ENCODE results near the gene IDI2.
"Not testable (repeated sequence)": the region's sequence is repeated elsewhere in the genome, so short reads cannot be mapped to it uniquely, and the experiment has no call there.

Gene IDI2

DNA sequence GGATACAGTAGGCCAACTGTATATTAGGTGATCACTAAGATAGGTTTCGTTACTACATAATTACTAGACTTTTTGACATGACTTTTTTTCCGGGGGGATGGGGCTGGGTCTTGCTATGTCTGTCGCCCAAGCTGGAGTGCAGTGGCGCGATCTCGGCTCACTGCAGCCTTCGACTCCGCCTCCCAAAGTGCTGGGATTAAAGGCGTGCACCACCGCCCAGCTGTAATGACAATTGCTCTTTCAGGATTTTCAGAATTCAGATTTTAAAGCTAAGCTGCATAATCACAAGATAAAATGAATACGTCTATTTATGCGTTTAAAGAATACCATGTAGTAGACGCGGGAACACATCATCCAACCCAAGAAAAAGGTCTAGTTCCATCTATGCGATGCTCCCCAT, 22.3 kb upstream of the IDI2 start:
- peak; percentile 20 for DNase-seq (ENCODE audit: low spot score)

DNA sequence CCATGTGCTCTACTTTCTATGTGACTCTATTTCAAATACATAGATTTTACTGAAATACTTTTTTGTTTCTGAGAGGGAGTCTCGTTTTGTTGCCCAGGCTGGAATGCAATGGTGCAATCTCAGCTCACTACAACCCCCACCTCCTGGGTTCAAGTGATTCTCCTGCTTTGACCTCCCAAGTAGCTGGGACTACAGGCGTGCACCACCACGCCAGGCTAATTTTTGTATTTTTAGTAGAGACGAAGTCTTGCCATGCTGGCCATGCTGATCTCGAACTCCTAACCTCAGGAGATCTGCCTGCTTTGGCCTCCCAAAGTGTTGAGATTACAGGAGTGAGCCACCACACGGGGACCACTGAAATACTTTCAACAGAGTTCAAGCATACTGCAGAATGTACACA, 19.8 kb upstream of the IDI2 start:
- DNase-seq (ENCODE audit: low spot score) = no peak

DNA sequence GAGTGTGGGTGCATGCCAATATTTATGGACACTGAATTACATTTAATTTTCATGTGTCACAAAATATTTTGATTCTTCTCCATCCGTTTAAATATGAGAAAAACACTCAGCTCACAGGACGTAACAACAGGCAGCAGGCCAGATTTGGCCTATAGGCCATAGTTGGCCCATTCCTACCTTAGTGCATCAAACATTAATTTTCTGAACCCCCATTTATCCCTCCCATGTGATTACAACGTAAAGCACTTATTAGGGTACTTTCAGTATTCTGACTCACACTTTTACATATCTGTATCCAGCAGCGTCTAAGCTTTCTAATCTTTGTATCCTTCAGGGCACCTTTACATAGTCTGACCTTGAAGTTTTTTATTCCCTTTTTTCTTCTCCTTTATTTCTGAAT, 19.3 kb upstream of the IDI2 start:
- DNase-seq (ENCODE audit: low spot score) = no peak

DNA sequence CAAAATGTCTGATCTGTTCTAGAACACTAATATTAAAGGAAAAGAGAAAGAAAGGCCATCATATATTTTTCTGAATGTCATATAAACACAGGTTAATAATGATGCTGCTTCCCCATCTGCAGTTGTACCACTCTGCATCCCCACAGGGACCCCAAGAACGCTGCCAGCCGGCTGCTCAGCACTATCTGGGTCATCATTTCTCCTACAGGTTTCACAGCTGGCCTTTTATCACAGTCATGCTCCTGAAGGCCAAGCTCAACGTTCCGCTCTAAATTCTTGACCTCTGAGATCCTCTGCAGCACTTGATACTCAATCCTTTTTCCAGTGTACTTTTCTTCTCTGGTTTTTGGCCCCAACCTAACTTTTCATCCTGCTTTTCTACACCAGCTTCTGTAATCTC, 18.5 kb upstream of the IDI2 start:
- DNase-seq (ENCODE audit: low spot score) = no peak

DNA sequence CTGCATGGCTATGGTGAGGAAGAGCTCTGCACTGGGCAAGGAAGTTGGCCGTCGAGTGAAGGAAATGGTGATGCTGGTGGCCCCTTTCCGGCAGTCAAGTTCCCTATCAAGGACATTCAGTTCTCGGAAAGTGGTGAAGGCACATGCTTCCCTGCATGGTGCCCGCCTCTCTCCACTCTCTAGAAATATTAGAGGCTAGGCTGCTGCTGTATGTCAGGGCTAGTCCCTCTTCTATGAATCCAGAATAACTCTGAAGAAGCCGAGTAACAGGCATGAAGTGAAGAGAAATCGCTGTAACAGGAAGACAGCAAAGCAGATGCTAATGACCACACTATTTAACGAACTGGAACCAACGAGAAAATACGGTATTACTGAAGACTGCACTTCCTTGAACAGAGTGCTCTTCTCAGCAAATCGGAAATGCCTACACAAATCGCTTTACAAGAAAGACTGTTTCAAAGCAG, 17.9 kb upstream of the IDI2 start:
- peak; percentile 26 for DNase-seq (ENCODE audit: low spot score)

DNA sequence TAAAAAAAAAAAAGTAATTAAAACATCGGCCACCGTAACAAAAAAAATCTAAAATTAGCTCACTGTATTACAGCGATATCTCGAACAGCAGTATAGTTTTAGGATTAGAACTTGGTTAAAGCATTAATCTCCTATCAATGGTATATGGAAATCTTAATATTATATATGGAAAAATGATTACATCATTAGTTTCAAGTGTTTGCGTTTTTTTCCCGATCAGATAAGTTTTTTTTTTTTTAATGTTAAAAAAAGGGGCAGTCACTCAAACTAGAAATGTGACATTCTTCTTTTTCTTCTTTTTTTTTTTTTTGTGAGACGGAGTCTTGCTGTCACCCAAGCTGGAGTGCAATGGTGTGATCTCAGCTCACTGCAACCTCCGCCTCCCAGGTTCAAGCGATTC, 15.9 kb upstream of the IDI2 start:
- DNase-seq (ENCODE audit: low spot score) = no peak

DNA sequence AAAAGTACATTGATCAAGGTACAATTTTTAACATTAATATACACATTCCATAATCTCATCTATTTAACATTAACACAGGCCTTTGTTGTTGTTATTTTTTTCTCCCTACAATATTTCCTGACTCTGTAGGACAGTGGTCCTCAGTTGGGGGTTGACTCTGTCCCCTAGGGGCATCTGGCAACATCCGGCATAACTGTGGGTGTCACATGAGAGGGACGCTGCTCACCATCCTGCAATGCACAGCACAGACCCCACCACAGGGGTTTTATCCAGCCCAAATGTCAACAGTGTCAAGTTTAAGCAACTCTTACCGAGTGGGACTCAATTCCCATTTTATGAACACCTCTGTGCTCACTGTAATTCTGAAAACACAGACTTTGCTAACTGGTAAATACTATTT, 14.5 kb upstream of the IDI2 start:
- no peak for DNase-seq (ENCODE audit: low spot score)

DNA sequence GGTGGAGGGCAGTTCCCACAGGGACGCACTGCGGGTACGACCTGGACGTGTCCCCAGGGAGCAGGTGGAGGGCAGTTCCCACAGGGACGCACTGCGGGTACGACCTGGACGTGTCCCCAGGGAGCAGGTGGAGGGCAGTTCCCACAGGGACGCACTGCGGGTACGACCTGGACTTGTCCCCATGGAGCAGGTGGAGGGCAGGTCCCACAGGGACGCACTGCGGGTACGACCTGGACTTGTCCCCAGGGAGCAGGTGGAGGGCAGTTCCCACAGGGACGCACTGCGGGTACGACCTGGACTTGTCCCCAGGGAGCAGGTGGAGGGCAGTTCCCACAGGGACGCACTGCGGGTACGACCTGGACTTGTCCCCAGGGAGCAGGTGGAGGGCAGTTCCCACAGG, 13.1 kb upstream of the IDI2 start:
- not testable (repeated sequence) for DNase-seq (ENCODE audit: low spot score)

DNA sequence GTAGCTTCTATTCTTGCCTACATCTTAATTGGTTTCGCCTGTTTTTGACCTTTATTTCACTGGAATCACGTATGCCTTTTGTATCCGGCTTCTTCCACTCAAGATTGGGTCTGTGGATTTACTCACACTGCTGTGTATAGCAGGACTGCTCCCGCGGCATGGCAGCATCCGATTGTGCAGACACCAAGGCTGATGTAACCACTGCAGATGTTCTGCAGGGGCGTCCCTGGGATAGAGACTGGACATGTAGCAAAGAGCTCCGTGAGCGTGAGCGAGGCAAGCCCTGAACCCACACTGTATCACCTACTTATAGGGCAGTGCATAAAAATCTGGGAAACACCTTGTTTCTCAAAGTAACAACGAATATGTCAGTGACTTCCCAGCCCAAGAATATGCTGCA, 11.4 kb upstream of the IDI2 start:
- no peak for DNase-seq (ENCODE audit: low spot score)

DNA sequence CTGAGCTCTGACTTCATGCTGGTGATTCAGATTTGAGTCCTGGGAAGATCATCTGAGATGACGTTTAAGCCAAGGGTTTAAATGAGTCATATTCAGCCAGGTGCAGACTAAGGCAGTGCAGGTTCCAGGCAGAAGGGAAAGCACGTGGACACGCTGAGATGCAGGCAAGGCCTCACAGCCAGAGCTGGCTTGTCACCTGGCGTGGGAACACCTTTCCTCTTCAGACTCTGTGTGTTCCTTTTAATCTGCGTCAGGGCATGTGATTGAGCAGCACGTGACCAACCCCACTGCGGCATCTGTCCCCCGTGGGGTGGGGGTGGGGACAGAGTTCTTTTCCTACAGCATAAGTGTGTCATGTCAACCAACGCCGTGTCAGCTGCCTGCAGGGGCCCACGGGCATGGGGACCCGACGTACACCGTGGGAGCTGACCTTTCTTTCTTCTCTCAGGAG, 10.7 kb upstream of the IDI2 start:
- no peak for DNase-seq (ENCODE audit: low spot score)

DNA sequence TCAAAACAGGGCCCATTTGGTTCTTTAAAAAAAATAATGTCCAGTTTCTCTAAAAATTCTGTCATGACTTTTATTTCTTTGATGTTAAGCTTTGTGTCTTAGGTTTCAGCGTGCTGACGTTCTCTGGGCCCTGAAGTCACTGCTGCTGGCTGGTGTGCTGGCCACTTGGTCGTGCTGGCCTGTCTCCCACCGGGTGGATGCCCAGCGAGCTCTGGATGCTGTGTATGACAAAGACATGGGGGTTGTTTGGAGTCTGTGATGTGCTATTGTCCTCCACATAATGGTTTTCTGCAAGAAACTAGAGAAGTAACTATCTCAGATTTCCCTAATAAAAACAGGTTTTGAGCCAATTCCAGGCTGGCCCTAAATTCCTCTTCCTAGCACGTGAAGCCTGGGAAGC, 9.5 kb upstream of the IDI2 start:
- DNase-seq (ENCODE audit: low spot score) = no peak

DNA sequence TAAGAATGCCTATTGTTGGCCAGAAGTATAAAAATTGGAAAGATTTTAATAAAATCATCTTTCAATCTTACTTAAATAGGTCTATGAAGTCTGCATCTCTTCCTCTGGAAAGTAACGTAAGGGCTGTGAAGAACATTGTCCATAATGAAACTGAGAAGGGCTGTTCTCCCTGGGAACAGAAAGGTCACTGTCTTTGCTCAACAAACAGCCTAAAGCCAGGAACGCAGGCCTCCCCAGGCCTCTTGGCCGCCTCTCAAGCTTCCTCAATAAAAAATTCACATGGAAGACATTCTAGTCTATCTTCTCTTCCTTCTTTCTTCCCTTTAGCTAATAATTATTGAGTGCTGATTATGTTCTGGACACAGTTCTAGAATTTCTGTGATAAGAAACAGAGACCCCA, 9.1 kb upstream of the IDI2 start:
- no peak for DNase-seq (ENCODE audit: low spot score)

DNA sequence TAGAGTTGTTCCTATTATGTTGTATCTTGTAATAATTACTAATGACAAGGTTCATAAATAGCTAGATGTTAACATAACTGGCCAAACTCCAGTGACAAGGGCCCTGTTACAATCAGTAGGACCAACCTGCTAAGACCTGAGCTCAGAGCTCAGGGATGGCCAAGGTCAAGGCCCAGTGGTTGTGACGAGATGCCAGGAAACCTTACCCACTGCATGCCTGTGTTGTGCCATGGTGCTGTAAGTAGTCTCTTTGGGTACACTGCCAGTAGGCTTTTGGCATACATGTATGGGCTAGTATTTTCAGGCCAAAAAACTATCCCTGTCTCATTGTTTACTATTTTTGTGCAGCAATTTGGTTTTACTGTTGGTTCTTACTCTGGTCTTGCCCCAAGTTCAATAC, 7.9 kb upstream of the IDI2 start:
- no peak for DNase-seq (ENCODE audit: low spot score)

DNA sequence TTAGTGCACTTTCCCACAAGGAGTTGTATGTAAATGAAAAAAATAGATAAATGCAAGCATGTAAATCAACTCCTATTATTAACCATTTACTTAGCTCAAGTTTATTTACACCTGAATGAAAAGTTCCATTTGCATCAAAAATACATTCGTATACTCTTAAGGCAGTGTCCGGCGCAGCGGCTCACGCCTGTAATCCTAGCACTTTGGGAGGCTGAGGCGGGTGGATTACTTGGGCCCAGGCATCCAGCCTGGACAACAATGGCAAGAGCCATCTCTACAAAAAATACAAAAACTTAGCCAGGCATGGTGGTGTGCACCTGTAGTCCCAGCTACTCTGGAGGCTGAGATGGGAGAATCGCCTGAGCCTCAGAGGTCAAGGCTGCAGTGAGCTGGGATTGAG, 4.2 kb upstream of the IDI2 start:
- no peak for DNase-seq (ENCODE audit: low spot score)

DNA sequence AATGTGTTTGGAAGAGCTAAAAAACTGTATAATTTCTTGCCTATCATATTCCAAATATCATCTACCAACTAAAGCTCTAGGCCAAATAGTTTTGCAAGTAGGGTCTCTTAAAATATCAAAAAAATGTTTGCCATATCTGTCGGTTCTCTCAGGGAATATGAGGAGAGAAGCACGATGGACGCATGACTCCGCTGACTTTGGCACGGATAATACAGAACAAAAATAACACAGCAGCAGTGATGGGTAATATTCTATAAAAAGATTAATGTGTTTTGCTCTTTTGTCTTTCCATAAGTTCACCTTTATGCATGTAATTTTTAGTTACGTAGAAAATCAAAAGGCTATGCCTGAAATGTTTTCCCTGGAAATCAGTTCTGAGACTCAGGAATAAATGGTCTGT, 919 bp upstream of the IDI2 start:
- no peak for DNase-seq (ENCODE audit: low spot score)

DNA sequence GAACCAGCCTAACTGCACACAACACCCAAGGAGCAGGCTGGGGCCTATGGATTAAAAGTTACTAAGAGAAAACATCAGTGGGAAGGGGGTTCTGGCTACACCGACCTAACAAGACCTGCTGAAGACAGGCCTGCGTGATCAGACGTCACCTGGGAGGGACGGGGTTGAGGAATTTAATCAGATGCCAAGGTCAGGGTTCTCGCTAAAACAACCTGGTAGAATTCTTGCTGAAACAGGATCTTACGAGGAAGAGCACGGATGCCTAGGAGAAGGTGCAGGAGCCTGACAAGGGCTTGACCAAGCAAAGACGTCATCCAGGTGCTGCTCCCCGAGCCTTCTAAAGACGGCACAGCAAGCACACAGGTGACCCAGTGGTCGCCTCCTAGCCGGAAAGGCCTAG, 1.6 kb downstream of the IDI2 start:
- no peak for DNase-seq (ENCODE audit: low spot score)

DNA sequence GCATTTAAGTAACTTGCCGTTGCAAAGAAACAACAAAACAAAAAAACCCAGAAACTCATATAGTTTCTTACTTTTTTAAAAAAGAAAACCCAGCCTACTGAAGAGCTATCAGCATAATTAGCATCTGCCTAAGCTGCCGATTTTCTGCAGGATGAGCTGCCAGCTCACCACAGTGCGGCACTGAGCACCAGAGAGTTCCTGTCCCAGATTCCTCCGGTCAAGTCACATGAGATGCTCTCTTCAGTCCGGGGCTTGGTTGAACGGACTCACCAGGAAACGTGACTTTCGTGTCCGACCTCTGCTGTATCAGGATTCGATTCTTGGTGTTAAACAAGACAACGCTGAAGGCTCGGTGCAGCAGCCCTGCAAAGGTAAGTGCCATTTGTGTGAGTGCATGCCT, 3.2 kb downstream of the IDI2 start:
- no peak for DNase-seq (ENCODE audit: low spot score)

DNA sequence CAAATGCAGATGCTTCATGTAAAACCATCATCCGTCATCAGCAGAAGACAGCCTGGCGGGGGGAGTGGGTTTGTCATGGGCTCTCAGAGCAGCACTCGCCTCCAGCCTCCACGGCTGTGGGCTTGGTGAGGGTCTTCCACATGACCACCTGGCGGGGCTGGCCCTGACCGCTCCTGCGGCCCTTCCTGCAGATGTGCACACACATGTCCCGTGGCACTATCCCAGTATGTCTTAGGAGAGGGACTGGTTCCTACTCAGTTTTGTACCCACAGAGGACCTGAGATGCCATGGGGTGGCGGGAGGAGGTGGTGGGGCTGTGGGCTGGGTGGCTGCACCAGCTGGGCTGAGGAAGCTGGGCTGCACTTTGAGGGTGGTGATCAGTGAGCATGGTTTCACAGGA, 4.7 kb downstream of the IDI2 start:
- DNase-seq (ENCODE audit: low spot score) = no peak

DNA sequence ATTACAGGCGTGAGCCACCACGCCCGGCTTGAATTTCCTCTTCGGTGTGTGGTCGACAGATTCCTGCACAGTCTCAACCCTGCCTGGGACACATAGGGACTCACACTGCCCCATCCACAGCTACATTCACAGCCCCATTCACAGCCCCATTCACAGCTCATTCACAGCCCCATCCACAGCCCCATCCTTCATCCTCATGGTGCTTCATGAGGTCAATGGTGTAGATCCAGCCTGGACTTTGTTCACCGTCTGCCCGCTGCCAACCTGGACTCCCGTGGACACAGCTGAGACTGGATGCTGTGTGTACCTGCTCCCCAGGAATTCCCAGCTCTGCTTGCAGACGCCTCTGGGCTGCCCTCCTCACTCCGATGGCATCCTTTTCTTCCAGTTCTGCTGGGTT, 5.2 kb downstream of the IDI2 start:
- DNase-seq (ENCODE audit: low spot score) = no peak

DNA sequence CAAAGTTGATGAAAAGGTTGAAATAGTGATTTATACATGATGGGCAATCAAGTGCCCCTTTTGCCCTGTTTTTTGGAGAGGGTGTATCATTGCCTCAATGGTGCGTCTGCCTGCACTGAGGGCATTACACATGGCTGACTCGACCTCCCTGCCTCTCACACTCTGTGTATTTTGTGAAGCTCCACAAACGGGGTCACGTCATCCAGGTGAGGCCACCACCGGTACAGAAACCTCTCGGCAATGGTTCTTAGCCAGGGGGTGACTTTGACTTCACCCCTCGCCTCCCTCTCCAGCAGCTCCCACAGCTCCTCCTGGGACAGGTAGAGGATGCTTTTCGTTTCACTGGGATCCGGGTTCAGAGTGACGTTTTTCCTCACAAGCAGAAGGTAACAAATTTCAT, 6.3 kb downstream of the IDI2 start:
- DNase-seq (ENCODE audit: low spot score) = no peak

DNA sequence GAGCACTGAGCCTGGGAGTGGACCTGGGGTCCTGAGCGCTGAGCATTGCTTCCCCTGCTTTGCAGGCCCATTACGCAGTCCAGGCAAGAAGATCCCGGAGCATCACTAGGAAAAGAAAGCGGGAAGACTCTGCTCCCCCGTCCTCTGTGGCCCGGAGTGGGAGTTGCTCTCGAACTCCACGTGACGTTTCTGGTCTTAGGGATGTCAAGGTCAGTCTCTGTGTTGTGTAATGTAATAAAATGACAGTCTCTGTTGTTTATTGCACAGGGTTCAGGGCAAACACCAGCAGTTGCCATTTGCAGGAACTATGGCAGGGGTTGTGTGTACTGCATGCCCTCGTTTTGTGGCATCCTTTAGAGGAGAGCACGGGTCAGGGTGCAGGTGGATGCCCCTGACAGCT, 10.0 kb downstream of the IDI2 start:
- no peak for DNase-seq (ENCODE audit: low spot score)

DNA sequence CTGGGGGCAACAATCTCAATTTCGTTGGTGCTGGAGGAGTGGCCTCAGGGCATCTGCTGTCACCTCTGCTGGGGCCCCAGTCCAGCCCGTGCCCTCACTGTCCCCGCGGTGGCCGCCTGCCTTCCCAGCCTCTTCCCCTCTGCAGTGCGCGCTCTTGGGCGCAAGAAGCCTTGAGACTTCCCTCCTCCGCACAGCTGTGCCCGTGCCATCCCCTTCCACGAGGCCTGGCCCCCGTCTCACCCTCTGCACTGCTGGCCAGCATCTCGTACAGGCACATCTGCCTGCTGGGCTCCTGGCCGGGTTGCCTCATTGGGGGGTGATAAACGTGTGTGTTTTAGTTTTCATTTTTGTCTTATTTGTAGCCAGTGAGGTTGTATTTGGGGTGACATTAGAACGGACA, 14.0 kb downstream of the IDI2 start:
- DNase-seq (ENCODE audit: low spot score) = no peak

DNA sequence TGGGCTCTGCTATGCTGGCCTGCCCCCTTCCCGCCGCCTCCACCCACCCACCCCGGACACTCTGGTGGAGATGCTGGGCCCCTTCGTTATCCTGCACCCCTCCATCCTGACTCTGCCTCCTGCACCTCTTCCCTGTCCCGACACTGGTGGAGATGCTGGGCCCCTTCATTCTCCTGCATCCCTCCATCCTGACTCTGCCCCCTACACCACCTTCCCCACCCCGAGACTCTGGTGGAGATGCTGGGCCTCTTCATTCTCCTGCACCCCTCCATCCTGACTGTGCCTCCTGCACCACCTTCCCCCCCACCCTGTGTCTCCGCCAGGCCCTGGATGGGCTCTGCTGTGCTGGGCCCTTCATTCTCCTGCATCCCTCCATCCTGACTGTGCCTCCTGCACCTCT, 15.0 kb downstream of the IDI2 start:
- DNase-seq (ENCODE audit: low spot score) = no peak

DNA sequence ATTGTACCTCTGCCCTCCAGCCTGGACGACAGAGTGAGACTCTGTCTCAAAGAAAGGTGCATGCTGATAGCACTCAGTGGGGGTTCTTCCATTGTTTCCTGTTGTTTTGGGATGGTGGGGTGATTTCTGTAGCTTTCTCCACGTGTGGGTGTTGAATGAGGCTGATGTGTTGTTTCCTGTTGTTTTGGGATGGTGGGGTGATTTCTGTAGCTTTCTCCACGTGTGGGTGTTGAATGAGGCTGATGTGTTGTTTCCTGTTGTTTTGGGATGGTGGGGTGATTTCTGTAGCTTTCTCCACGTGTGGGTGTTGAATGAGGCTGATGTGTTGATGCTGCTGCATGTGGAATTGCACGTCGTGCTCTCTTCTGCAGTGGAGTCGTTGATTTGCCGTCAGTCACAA, 15.7 kb downstream of the IDI2 start:
- DNase-seq (ENCODE audit: low spot score) = not testable (repeated sequence)

DNA sequence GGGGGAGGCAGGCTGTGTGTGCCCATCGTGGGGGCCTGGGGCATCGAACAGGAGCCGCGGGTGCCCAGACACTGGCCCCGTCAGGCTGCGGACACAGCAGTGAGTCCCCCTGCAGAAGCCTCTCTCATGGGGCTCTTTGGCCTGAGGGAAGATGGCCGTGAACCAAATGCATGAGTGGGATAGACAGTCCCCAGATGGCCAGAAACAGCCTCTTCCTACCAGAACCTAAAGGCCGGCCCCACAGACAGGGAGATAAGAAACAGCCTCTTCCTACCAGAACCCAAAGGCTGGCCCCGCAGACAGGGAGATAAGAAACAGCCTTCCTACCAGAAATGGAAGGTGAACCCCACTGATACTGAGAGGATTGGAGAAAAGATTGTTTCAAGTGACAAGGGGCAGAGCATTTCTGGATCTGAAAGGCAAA, 16.6 kb downstream of the IDI2 start:
- no peak for DNase-seq (ENCODE audit: low spot score)

All from kidney capillary endothelial cell (primary cell).